GM06990 (cell line): Measurements from ENCODE around the gene POLR1G.

Experiments used
- DNase-seq: peaks from one replicate; pipeline ENCODE4 v3.0.0-alpha.2; 2011; ENCODE audit not compliant: insufficient read length; ENCODE audit errors: extremely low read depth
- H3K27me3 ChIP-seq: replicated peaks from 2 replicates; pipeline ENCODE4 v1.6.0; 2011; ENCODE audit warnings: low read length; ENCODE audit not compliant: control insufficient read depth, insufficient read depth
- H3K36me3 ChIP-seq: 2 replicates; pipeline ENCODE4 v1.5.1; 2011; ENCODE audit warnings: low read length; ENCODE audit not compliant: control insufficient read depth, insufficient read depth
- H3K4me3 ChIP-seq: replicated peaks from 2 replicates; pipeline ENCODE4 v1.5.1; 2011; ENCODE audit warnings: low read depth, mild to moderate bottlenecking, control low read depth, low read length
- CTCF ChIP-seq: IDR thresholded peaks from 2 replicates; pipeline ENCODE4 v1.5.1; 2011; ENCODE audit warnings: low read length, control low read depth, mild to moderate bottlenecking, inconsistent platforms; ENCODE audit not compliant: insufficient read depth, poor library complexity, severe bottlenecking

Gene POLR1G

GRCh38 chr19:45370410-45371204, 35.8 kb upstream of the POLR1G start, which contains the start of gene ERCC2:
ERCC2 (minus strand) TSS chr19:45370573; CDS start chr19:45370540, 33 bp downstream.
- Histone ChIP-seq H3K4me3 (peak within 1 kb of the TSS; percentile 88), H3K27me3 (no peaks in the 10 kb centered on the region), H3K36me3 (peaks cover 2% of the 10 kb centered on the region)
- peak; percentile 96 for DNase-seq
- TF ChIP-seq CTCF: no peak

- no peak overlapping the region for H3K4me3 ChIP-seq
- H3K27me3 ChIP-seq: no peaks in the 10 kb centered on the region
- H3K36me3 ChIP-seq: no peaks in the 10 kb centered on the region
- DNase-seq: no peak
- no peak for TF ChIP-seq CTCF
Measured at GRCh38 chr19:45376045-45376724, 30.3 kb upstream of the POLR1G start.

GRCh38 chr19:45380107-45380506, 26.3 kb upstream of the POLR1G start:
- DNase-seq: no peak
- no peak overlapping the region for H3K4me3 ChIP-seq
- no peak for TF ChIP-seq CTCF
- H3K27me3 ChIP-seq: no peaks in the 10 kb centered on the region
- no peaks in the 10 kb centered on the region for H3K36me3 ChIP-seq

- DNase-seq: no peak
- Histone ChIP-seq H3K36me3 (no peaks in the 10 kb centered on the region), H3K27me3 (no peaks in the 10 kb centered on the region; the same call in 1 of the 2 replicates), H3K4me3 (no peak overlapping the region)
- TF ChIP-seq CTCF: no peak
Measured at GRCh38 chr19:45382426-45382825, 24.0 kb upstream of the POLR1G start.

- no peak for DNase-seq
- Histone ChIP-seq H3K36me3 (no peaks in the 10 kb centered on the region), H3K4me3 (no peak overlapping the region), H3K27me3 (no peaks in the 10 kb centered on the region; the same call in 1 of the 2 replicates)
- TF ChIP-seq CTCF: no peak
Measured at GRCh38 chr19:45385392-45386221, 20.8 kb upstream of the POLR1G start.
